CD14-positive monocyte (primary cell): ENCODE results near the gene SH3BGRL2. TPM values are rescaled to one million over a fixed set of nuclear protein-coding genes. Genes with fewer than 3 reads are reported as not detected.

Experiments used
- DNase-seq, 3 donors: peaks; one replicate each; pipeline ENCODE4 v3.0.0-alpha.2; 2011 to 2022
- H2AFZ ChIP-seq: 2 replicates; pipeline ENCODE4 v1.6.0; 2012; ENCODE audit warnings: mild to moderate bottlenecking, low read depth, low read length, inconsistent platforms; ENCODE audit not compliant: insufficient read depth, poor library complexity, severe bottlenecking
- H3K27ac ChIP-seq, 2 donors: 1 replicate in 1 of 2; 2 replicates in 1 of 2; pipeline ENCODE4 v1.5.1; 2012 to 2013; ENCODE audit warnings: low read length in 2 of 2, control low read depth in 1 of 2, inconsistent platforms in 1 of 2, low read depth in 1 of 2, mild to moderate bottlenecking in 1 of 2
- H3K27me3 ChIP-seq, 2 donors: one replicate each; pipeline versions ENCODE4 v1.6.0 to v1.6.1; 2011 to 2013; ENCODE audit warnings: low read length in 2 of 2; ENCODE audit not compliant: control insufficient read depth in 2 of 2, insufficient read depth in 2 of 2
- H3K36me3 ChIP-seq, 2 donors: replicated peaks in 1 of 2; 1 replicate in 1 of 2; 2 replicates in 1 of 2; pipeline versions ENCODE4 v1.5.1 to v1.6.1; 2012 to 2013; ENCODE audit warnings: low read length in 2 of 2, control low read depth in 1 of 2, inconsistent platforms in 1 of 2, mild to moderate bottlenecking in 1 of 2; ENCODE audit not compliant: insufficient read depth in 2 of 2, control insufficient read depth in 1 of 2
- H3K4me1 ChIP-seq, 2 donors: 1 replicate in 1 of 2; 2 replicates in 1 of 2; pipeline versions ENCODE4 v1.5.1 to v1.6.1; 2012 to 2013; ENCODE audit warnings: low read length in 2 of 2, control low read depth in 1 of 2, inconsistent platforms in 1 of 2, mild to moderate bottlenecking in 1 of 2, moderate library complexity in 1 of 2; ENCODE audit not compliant: insufficient read depth in 2 of 2, control insufficient read depth in 1 of 2
- H3K4me2 ChIP-seq: replicated peaks from 2 replicates; pipeline ENCODE3; 2012; ENCODE audit warnings: low read length, moderate library complexity, mild to moderate bottlenecking; ENCODE audit not compliant: poor library complexity, severe bottlenecking; ENCODE audit errors: extremely low read depth
- H3K4me3 ChIP-seq, 3 experiments: fragments of 200-600 bp in 1 of 3; sonication (generic) in 1 of 3; replicated peaks in 1 of 3; 1 replicate in 2 of 3; 2 replicates in 1 of 3; pipeline ENCODE4 v1.5.1; 2011 to 2013; ENCODE audit warnings: low read length in 3 of 3, mild to moderate bottlenecking in 3 of 3, control low read depth in 2 of 3, low read depth in 2 of 3, inconsistent platforms in 1 of 3, moderate library complexity in 1 of 3
- H3K79me2 ChIP-seq: 2 replicates; pipeline ENCODE4 v1.6.0; 2012; ENCODE audit warnings: mild to moderate bottlenecking, control low read depth, inconsistent platforms, low read length, moderate library complexity; ENCODE audit not compliant: insufficient read depth
- H3K9ac ChIP-seq: 2 replicates; pipeline ENCODE4 v1.6.0; 2017; ENCODE audit warnings: low read length, mild to moderate bottlenecking; ENCODE audit not compliant: insufficient read depth, poor library complexity, severe bottlenecking
- H3K9me3 ChIP-seq, 2 donors: replicated peaks in 1 of 2; 1 replicate in 1 of 2; 2 replicates in 1 of 2; pipeline versions ENCODE4 v1.5.1 to v1.6.1; 2012 to 2013; ENCODE audit warnings: low read length in 2 of 2, control low read depth in 1 of 2; ENCODE audit not compliant: control insufficient read depth in 1 of 2, insufficient read depth in 1 of 2
- H4K20me1 ChIP-seq: 2 replicates; pipeline ENCODE4 v1.6.0; 2012; ENCODE audit warnings: mild to moderate bottlenecking, low read length, control low read depth, moderate library complexity; ENCODE audit not compliant: insufficient read depth
- H3K27ac Mint-ChIP-seq, 7 donors: one replicate each; pipeline ENCODE4 v1.8.0; 2020; ENCODE audit warnings: mild to moderate bottlenecking in 7 of 7, mixed read lengths in 7 of 7, moderate library complexity in 6 of 7, inconsistent platforms in 2 of 7
- H3K27me3 Mint-ChIP-seq, 3 donors: one replicate each; pipeline ENCODE4 v1.8.0; 2021 to 2022; ENCODE audit warnings: low read depth in 3 of 3, mild to moderate bottlenecking in 3 of 3, mixed read lengths in 3 of 3, moderate library complexity in 3 of 3, inconsistent platforms in 1 of 3
- H3K36me3 Mint-ChIP-seq, 2 donors: one replicate each; pipeline ENCODE4 v1.8.0; 2020; ENCODE audit warnings: mixed read lengths in 2 of 2, inconsistent platforms in 1 of 2, mild to moderate bottlenecking in 1 of 2
- H3K4me1 Mint-ChIP-seq: one replicate; pipeline ENCODE4 v1.8.0; 2020; ENCODE audit warnings: mild to moderate bottlenecking, mixed read lengths
- H3K4me3 Mint-ChIP-seq, 2 donors: one replicate each; pipeline ENCODE4 v1.8.0; 2020; ENCODE audit warnings: mild to moderate bottlenecking in 2 of 2, mixed read lengths in 2 of 2, moderate library complexity in 1 of 2
- H3K9me3 Mint-ChIP-seq, 7 donors: one replicate each; pipeline ENCODE4 v1.8.0; 2020 to 2022; ENCODE audit warnings: mixed read lengths in 7 of 7, mild to moderate bottlenecking in 6 of 7, moderate library complexity in 6 of 7, inconsistent platforms in 2 of 7
- CTCF ChIP-seq: fragments of 200-600 bp; IDR thresholded peaks from one replicate; pipeline ENCODE4 v1.8.0; 2022; ENCODE audit warnings: antibody characterized with exemption, mild to moderate bottlenecking
- WGBS: methylation state at CpG from one replicate; pipeline ENCODE4 v1.1.5; 2013; ENCODE audit warnings: missing lambda C conversion rate; ENCODE audit not compliant: insufficient coverage; 5-methylcytosine and 5-hydroxymethylcytosine counted together
- intact Hi-C, 2 donors: fragments of 100-400 bp; cut with micrococcal nuclease; formaldehyde crosslinking; loops; one replicate each; pipeline versions ENCODE4 v1.15.0 to v1.15.1; 2023
- polyA plus RNA-seq, 3 donors: library from polyadenylated mRNA; depleted of rRNA in 1 of 3; unstranded in 2 of 3; stranded (reverse) in 1 of 3; fragments of 300-500 nt in 2 of 3; fragments of >200 nt in 1 of 3; fragmentation: Illumina TruSeq in 2 of 3; gene quantifications; 1 replicate in 2 of 3; 2 replicates in 1 of 3; pipeline ENCODE4 v1.2.3, GENCODE V29; 2012 to 2021

SH3BGRL2 gene
- polyA plus RNA-seq, 3 donors: 0.03 to 0.30 (median 0.28) TPM

DNA sequence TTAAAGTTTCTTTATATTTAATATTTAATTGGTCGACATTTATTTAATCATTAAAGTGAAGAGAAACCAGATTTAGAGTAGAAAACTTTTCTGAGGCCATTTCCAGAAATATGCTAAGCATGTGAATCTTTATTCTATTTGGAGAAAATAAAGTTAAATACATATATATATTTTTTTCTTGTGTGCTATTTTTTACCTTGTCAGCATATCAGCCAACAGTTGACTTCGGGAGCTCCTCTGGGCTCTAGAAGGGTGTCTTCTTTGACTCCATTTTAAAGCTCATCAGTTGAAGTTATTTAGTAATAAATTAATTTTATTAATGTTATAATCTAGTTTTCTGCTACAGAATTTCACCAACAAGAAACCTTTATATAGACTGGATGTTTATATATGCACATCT, 73.1 kb downstream of the SH3BGRL2 start:
- DNase-seq: no peak
- Histone ChIP-seq H3K79me2 (no peaks in the 10 kb centered on the region), H3K27ac (no peak overlapping the region), H4K20me1 (no peaks in the 10 kb centered on the region), H3K4me1 (no peaks in the 10 kb centered on the region), H2AFZ (no peak overlapping the region), H3K27me3 (no peaks in the 10 kb centered on the region), H3K36me3 (no peaks in the 10 kb centered on the region), H3K4me2 (no peak overlapping the region), H3K9ac (no peak overlapping the region), H3K9me3 (no peaks in the 10 kb centered on the region), H3K4me3 (no peak overlapping the region)
- WGBS: no CpG with 5 or more reads among the region's 2 CpGs
- no peaks in the 10 kb centered on the region for H3K36me3 Mint-ChIP-seq
- H3K27ac Mint-ChIP-seq: no peak overlapping the region
- no peaks in the 10 kb centered on the region for H3K4me1 Mint-ChIP-seq
- no peaks in the 10 kb centered on the region for H3K9me3 Mint-ChIP-seq
- H3K27me3 Mint-ChIP-seq: peaks cover 0 to 2% (median 0%) of the 10 kb centered on the region in 3 donors
- intact Hi-C loops: no loop called here
- no peak overlapping the region for H3K4me3 Mint-ChIP-seq
- TF ChIP-seq CTCF: no peak

GRCh38 chr6:79705456-79705995, 74.4 kb downstream of the SH3BGRL2 start:
- H3K9me3 ChIP-seq: no peaks in the 10 kb centered on the region
- intact Hi-C loops: no loop called here
- Mint-ChIP-seq H3K27ac (no peak overlapping the region), H3K4me3 (no peak overlapping the region), H3K4me1 (no peaks in the 10 kb centered on the region), H3K27me3 (peaks cover 0 to 2% (median 0%) of the 10 kb centered on the region in 3 donors), H3K9me3 (no peaks in the 10 kb centered on the region), H3K36me3 (no peaks in the 10 kb centered on the region)
- H4K20me1 ChIP-seq: no peaks in the 10 kb centered on the region
- H3K4me1 ChIP-seq: no peaks in the 10 kb centered on the region
- no peaks in the 10 kb centered on the region for H3K27me3 ChIP-seq
- H3K36me3 ChIP-seq: no peaks in the 10 kb centered on the region
- DNase-seq: no peak
- no peak overlapping the region for H3K27ac ChIP-seq
- H3K79me2 ChIP-seq: no peaks in the 10 kb centered on the region
- H2AFZ ChIP-seq: no peak overlapping the region
- no peak for TF ChIP-seq CTCF
- WGBS: 100% methylated on average over 2 of the region's 5 CpGs
- no peak overlapping the region for H3K4me2 ChIP-seq
- H3K9ac ChIP-seq: no peak overlapping the region
- H3K4me3 ChIP-seq: no peak overlapping the region
